Body of pancreas (tissue), 4 donors: ENCODE measurements around the gene TTC7B.

Source experiments
- CTCF ChIP-seq, 7 experiments: fragments of 450-650 bp in 4 of 7; fragments of 200-600 bp in 3 of 7; sonication (generic) in 3 of 7; IDR thresholded peaks; one replicate each; pipeline ENCODE4 v1.5.1; 2016 to 2019; ENCODE audit warnings: antibody characterized with exemption in 7 of 7
- POLR2A ChIP-seq, 3 donors: fragments of 450-650 bp; IDR thresholded peaks; one replicate each; pipeline ENCODE4 v1.6.1; 2016; ENCODE audit warnings: antibody characterized with exemption in 3 of 3, mild to moderate bottlenecking in 2 of 3

- TF ChIP-seq POLR2A (IDR thresholded peaks at IDR 0.05) (no peak), CTCF (IDR thresholded peaks at IDR 0.05) (no peak)
Observed at GRCh38 chr14:90864741-90865140, 48.5 kb upstream of the TTC7B start.
